Measurements from ENCODE around the gene SLC37A4. TPM values are rescaled to one million over a fixed set of nuclear protein-coding genes. Genes with fewer than 3 reads are reported as not detected.

Gene SLC37A4
- polyA plus RNA-seq (2012; rRNA removed): 21.8 and 22.1 TPM in 2 replicates
- 12.6 and 17.4 TPM in 2 replicates for polyA plus RNA-seq (2012; cell fraction: cytosol; rRNA removed)
- 48.3 and 61.6 TPM in 2 replicates for polyA plus RNA-seq (2012; cell fraction: nucleus; rRNA removed)

DNA sequence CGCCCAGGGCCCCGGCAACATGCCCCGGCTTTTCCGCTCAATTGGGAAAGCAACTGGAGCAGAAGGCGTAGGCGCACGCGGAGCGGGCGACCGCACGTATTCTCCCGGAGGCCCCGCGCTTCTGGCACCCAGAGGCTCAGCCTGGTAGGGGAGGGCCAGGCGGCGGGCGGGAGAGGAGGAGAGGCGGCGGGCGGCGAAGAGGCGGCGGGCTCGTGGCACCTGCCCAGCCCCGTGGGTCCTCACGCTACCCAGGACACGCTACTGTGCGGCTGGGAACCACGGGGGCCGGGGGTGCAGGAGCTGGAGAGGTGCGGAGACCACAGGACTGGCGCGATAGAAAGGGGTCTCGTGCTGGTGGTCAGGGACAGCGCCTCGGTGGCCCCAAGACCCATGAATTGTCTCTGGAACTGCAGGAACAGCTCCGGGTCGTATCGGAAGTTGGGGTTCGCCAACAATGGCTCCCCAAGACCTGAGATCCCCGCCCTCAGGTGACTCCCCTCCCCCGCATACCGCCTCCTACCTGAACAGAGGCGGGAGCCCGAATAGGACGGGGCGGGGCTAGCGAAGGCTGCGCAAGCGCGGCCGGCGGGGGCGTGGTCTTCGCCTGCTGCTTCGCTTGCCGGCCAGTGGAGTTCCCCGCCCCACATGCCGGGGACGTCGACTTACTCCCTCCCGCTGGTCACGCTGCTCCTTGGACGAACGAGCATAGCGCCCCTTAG is at the start of gene SLC37A4:
Gene SLC37A4 (minus strand): TSS at position 549 of the 719 bp plus-strand sequence.
- 0% methylated on average over 17 of the region's 67 CpGs for WGBS (ENCODE audit: low lambda C conversion rate)
- Histone ChIP-seq H2AFZ (ENCODE audit: low read depth) (peak within 1 kb of the TSS; percentile 88; the same call in 1 of the 2 replicates), H3K9me3 (no peaks in the 10 kb centered on the region), H3K27me3 (ENCODE audit: insufficient read depth) (no peaks in the 10 kb centered on the region), H3K79me2 (ENCODE audit: insufficient read depth) (no peaks in the 10 kb centered on the region), H3K9me2 (no peaks in the 10 kb centered on the region), H3K27ac (ENCODE audit: low read depth in 2 of 2, low read length in 1 of 2) (peak within 1 kb of the TSS in 1 of 2 experiments; percentile 74; a peak in 2 of 4 replicates), H3K36me3 (replicated peaks in 1 of 2; ENCODE audit: control insufficient read depth in 1 of 2, insufficient read depth in 2 of 2, low read length in 1 of 2) (peaks cover 0 to 9% of the 10 kb centered on the region in 2 experiments), H3F3A (replicated peaks; ENCODE audit: insufficient read depth) (no peaks in the 10 kb centered on the region), H3K4me2 (peak within 1 kb of the TSS; percentile 94), H3K4me1 (ENCODE audit: control insufficient read depth in 1 of 2, insufficient read depth in 2 of 2, low read depth in 1 of 2, low read length in 1 of 2) (peaks cover 5 to 12% of the 10 kb centered on the region in 2 experiments; a peak in 2 of 4 replicates), H3K9ac (peak within 1 kb of the TSS; percentile 58; the same call in 1 of the 2 replicates), H3K4me3 (ENCODE audit: low read depth in 2 of 2, low read length in 1 of 2) (peak within 1 kb of the TSS; percentile 76 to 81), H4K20me1 (ENCODE audit: insufficient read depth) (no peaks in the 10 kb centered on the region)
- CTCF ChIA-PET: interaction anchor here (0.7 to 3.0 kb wide), 9 partner anchors 10 to 425 kb away, joined by 3 to 16 read pairs (median 5); partner anchors contain the start of genes HYOU1, RPS25 and TRAPPC4
- POLR2A ChIA-PET: interaction anchor here (1.0 to 2.0 kb wide), 2 partner anchors 12 to 26 kb away, joined by 5 to 6 read pairs; partner anchors contain the start of genes RPS25 and TRAPPC4
- peak; percentile 98 for DNase-seq
- TF ChIP-seq, protein P1, sequence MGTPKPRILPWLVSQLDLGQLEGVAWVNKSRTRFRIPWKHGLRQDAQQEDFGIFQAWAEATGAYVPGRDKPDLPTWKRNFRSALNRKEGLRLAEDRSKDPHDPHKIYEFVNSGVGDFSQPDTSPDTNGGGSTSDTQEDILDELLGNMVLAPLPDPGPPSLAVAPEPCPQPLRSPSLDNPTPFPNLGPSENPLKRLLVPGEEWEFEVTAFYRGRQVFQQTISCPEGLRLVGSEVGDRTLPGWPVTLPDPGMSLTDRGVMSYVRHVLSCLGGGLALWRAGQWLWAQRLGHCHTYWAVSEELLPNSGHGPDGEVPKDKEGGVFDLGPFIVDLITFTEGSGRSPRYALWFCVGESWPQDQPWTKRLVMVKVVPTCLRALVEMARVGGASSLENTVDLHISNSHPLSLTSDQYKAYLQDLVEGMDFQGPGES (IDR thresholded peaks at IDR 0.05; ENCODE audit: low read depth, low read length): no peak
- TF ChIP-seq GABPA (IDR thresholded peaks at IDR 0.05; ENCODE audit: low read depth) (no peak), FOSL2 (IDR thresholded peaks at IDR 0.05; ENCODE audit: borderline replicate concordance, low read depth) (no peak), FOXJ3 (CRISPR knock-in tag; IDR thresholded peaks at IDR 0.05) (no peak), POLR2AphosphoS5 (IDR thresholded peaks at IDR 0.05; ENCODE audit: low read depth, low read length) (peak; percentile 80), MEF2A (IDR thresholded peaks at IDR 0.05; ENCODE audit: borderline replicate concordance, low read depth) (no peak), TAF1 (IDR thresholded peaks at IDR 0.05; ENCODE audit: borderline replicate concordance, low read depth, low read length) (no peak), RCOR1 (IDR thresholded peaks at IDR 0.05; ENCODE audit: low read length) (no peak), NRF1 (IDR thresholded peaks at IDR 0.05; ENCODE audit: low read depth, low read length) (peak; percentile 93), FOXM1 (IDR thresholded peaks at IDR 0.05; ENCODE audit: low read depth) (no peak), MXI1 (IDR thresholded peaks at IDR 0.05; ENCODE audit: low read depth, low read length) (peak; percentile 93), RAD21 (IDR thresholded peaks at IDR 0.05; ENCODE audit: low read length) (peak; percentile 61), GATA2 (CRISPR knock-in tag; IDR thresholded peaks at IDR 0.05) (no peak), JUND (IDR thresholded peaks at IDR 0.05) (no peak), SIN3A (IDR thresholded peaks at IDR 0.05; ENCODE audit: borderline replicate concordance, low read depth, low read length) (no peak), SMC3 (IDR thresholded peaks at IDR 0.05; ENCODE audit: low read depth, low read length) (peak; percentile 48; the same call in 1 of the 2 replicates), ELF1 (IDR thresholded peaks at IDR 0.05) (no peak), EZH2phosphoT487 (IDR thresholded peaks at IDR 0.05; ENCODE audit: borderline replicate concordance, low read depth) (no peak), RXRA (IDR thresholded peaks at IDR 0.05; ENCODE audit: borderline replicate concordance, low read depth) (no peak), TCF12 (IDR thresholded peaks at IDR 0.05) (no peak), EP300 (IDR thresholded peaks at IDR 0.05; ENCODE audit: borderline replicate concordance in 1 of 2, low read depth in 1 of 2, low read length in 1 of 2) (no peak), NFIC (IDR thresholded peaks at IDR 0.05; ENCODE audit: borderline replicate concordance) (no peak)
- TF ChIP-seq, protein P2, sequence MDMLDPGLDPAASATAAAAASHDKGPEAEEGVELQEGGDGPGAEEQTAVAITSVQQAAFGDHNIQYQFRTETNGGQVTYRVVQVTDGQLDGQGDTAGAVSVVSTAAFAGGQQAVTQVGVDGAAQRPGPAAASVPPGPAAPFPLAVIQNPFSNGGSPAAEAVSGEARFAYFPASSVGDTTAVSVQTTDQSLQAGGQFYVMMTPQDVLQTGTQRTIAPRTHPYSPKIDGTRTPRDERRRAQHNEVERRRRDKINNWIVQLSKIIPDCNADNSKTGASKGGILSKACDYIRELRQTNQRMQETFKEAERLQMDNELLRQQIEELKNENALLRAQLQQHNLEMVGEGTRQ (IDR thresholded peaks at IDR 0.05; ENCODE audit: borderline replicate concordance, low read depth, low read length): no peak
- TF ChIP-seq, protein P3, sequence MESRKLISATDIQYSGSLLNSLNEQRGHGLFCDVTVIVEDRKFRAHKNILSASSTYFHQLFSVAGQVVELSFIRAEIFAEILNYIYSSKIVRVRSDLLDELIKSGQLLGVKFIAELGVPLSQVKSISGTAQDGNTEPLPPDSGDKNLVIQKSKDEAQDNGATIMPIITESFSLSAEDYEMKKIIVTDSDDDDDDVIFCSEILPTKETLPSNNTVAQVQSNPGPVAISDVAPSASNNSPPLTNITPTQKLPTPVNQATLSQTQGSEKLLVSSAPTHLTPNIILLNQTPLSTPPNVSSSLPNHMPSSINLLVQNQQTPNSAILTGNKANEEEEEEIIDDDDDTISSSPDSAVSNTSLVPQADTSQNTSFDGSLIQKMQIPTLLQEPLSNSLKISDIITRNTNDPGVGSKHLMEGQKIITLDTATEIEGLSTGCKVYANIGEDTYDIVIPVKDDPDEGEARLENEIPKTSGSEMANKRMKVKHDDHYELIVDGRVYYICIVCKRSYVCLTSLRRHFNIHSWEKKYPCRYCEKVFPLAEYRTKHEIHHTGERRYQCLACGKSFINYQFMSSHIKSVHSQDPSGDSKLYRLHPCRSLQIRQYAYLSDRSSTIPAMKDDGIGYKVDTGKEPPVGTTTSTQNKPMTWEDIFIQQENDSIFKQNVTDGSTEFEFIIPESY (IDR thresholded peaks at IDR 0.05; ENCODE audit: borderline replicate concordance, low read depth): no peak
- TF ChIP-seq, protein P4, sequence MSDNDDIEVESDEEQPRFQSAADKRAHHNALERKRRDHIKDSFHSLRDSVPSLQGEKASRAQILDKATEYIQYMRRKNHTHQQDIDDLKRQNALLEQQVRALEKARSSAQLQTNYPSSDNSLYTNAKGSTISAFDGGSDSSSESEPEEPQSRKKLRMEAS (IDR thresholded peaks at IDR 0.05; ENCODE audit: low read depth): peak; percentile 99
- TF ChIP-seq, protein P5, sequence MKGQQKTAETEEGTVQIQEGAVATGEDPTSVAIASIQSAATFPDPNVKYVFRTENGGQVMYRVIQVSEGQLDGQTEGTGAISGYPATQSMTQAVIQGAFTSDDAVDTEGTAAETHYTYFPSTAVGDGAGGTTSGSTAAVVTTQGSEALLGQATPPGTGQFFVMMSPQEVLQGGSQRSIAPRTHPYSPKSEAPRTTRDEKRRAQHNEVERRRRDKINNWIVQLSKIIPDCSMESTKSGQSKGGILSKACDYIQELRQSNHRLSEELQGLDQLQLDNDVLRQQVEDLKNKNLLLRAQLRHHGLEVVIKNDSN (IDR thresholded peaks at IDR 0.05; ENCODE audit: borderline replicate concordance, low read depth): peak; percentile 68; the same call in 1 of the 2 replicates
